ENCODE results near the gene OSBPL2.

The OSBPL2 gene

GRCh38 chr20:62327726-62328495 is 89.6 kb downstream of the OSBPL2 start:
- DNase-seq (ENCODE audit: low read depth): no peak

GRCh38 chr20:62328684-62329388 is 90.5 kb downstream of the OSBPL2 start:
- DNase-seq (ENCODE audit: low read depth): no peak

GRCh38 chr20:62329389-62330377 is 91.4 kb downstream of the OSBPL2 start:
- no peak for DNase-seq (ENCODE audit: low read depth)

GRCh38 chr20:62330576-62331317 is 92.4 kb downstream of the OSBPL2 start:
- DNase-seq (ENCODE audit: low read depth): no peak

GRCh38 chr20:62331347-62331746 is 93.0 kb downstream of the OSBPL2 start:
- no peak for DNase-seq (ENCODE audit: low read depth)

- no peak for DNase-seq (ENCODE audit: low read depth)
Observed at GRCh38 chr20:62332421-62332820, 94.1 kb downstream of the OSBPL2 start.

GRCh38 chr20:62332989-62333819 is 94.9 kb downstream of the OSBPL2 start:
- DNase-seq (ENCODE audit: low read depth): no peak

- no peak for DNase-seq (ENCODE audit: low read depth)
Observed at GRCh38 chr20:62333820-62334595, 95.7 kb downstream of the OSBPL2 start.

- no peak for DNase-seq (ENCODE audit: low read depth)
Observed at GRCh38 chr20:62334881-62335280, 96.6 kb downstream of the OSBPL2 start.

GRCh38 chr20:62335532-62335931 is 97.2 kb downstream of the OSBPL2 start:
- DNase-seq (ENCODE audit: low read depth): no peak

GRCh38 chr20:62336329-62336728 is 98.0 kb downstream of the OSBPL2 start:
- no peak for DNase-seq (ENCODE audit: low read depth)

GRCh38 chr20:62336775-62337557 is 98.6 kb downstream of the OSBPL2 start:
- DNase-seq (ENCODE audit: low read depth): no peak

GRCh38 chr20:62337558-62338293 is 99.4 kb downstream of the OSBPL2 start:
- DNase-seq (ENCODE audit: low read depth): no peak

GRCh38 chr20:62338294-62338620 is 99.9 kb downstream of the OSBPL2 start:
- no peak for DNase-seq (ENCODE audit: low read depth)

GRCh38 chr20:62339647-62340062 is 101.3 kb downstream of the OSBPL2 start:
- DNase-seq (ENCODE audit: low read depth): no peak

GRCh38 chr20:62342910-62343309 is 104.6 kb downstream of the OSBPL2 start:
- no peak for DNase-seq (ENCODE audit: low read depth)

GRCh38 chr20:62344092-62344491 is 105.8 kb downstream of the OSBPL2 start:
- no peak for DNase-seq (ENCODE audit: low read depth)

GRCh38 chr20:62344782-62345181 is 106.5 kb downstream of the OSBPL2 start:
- DNase-seq (ENCODE audit: low read depth): peak; percentile 55
